ENCODE results near the gene ZNF521.

The ZNF521 gene

DNA sequence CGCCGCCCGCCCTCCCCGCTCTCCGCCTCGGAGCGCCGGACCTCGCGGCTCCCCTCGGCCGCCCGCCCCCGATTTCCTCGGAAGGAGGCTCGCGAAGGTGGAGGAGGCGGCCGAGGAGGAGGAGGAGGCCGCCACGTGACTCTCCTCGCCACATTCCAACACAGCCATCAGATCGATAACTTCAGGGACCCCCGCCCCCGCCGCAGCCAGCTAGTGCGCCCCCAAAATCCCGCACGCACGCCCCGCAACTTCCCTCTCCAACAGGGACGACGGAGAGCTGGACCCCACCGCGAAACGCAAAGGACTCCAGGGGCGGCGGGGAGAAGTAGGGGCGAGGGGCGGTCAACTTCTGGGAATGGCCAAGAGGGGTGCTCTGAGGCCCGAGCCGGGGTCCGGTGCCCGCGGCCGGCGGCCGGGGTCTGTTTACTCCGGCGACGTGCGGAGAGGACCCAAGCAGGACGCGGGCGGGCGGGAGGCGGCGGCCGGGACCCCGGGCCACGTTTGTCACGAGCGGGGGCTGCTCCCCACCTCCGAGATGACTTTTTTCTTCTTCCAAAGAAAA lies 2.0 kb downstream of the ZNF521 start:
- no peak overlapping the region for H3K4me3 ChIP-seq (ENCODE audit: low read length)
- DNase-seq (ENCODE audit: low read depth) = no peak
- TF ChIP-seq, protein P1, sequence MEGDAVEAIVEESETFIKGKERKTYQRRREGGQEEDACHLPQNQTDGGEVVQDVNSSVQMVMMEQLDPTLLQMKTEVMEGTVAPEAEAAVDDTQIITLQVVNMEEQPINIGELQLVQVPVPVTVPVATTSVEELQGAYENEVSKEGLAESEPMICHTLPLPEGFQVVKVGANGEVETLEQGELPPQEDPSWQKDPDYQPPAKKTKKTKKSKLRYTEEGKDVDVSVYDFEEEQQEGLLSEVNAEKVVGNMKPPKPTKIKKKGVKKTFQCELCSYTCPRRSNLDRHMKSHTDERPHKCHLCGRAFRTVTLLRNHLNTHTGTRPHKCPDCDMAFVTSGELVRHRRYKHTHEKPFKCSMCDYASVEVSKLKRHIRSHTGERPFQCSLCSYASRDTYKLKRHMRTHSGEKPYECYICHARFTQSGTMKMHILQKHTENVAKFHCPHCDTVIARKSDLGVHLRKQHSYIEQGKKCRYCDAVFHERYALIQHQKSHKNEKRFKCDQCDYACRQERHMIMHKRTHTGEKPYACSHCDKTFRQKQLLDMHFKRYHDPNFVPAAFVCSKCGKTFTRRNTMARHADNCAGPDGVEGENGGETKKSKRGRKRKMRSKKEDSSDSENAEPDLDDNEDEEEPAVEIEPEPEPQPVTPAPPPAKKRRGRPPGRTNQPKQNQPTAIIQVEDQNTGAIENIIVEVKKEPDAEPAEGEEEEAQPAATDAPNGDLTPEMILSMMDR (IDR thresholded peaks at IDR 0.05; ENCODE audit: insufficient read depth, low read depth, low read length, missing control alignments) = no peak

DNA sequence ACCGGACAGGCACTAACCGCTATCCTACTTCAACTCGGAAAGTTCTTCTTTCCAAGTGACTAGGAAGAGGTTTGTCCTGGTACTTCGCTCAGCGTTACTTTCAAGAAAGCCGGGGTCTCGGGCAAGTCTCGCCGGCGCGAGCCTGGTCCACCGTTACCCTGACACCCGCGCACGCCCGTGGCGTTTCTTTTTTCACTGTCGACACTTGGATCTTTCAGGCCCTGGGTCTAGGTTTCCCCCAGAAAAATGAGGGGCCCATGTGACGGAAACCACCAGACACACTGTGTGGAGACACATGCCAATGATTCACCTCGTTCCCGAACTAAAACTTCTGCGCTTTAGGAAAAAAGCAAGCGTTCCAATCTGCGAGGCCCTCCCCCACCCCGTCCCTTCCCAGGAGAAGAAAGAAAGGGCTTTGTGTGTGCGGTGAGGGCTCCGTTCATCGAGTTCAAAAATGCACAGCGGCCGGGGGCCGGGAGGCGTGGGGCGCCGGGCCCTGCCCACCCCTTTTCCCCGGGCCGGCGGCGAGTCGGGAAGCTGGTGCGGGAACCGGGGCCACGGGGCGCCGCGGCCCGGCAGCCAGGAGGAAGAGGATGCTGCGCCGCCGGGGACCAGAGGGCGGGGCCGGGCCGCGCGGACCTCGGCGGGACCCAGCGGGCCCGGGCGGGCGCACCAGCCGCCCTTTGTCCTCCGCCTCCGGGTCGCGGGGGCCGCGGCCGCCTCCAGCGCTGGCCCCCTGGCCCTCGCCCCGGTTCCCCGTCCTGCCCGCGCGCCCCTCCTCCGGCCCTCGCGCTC lies 2.6 kb downstream of the ZNF521 start:
- no peak overlapping the region for H3K4me3 ChIP-seq (ENCODE audit: low read length)
- TF ChIP-seq, protein P1 (IDR thresholded peaks at IDR 0.05; ENCODE audit: insufficient read depth, low read depth, low read length, missing control alignments) = no peak
- no peak for DNase-seq (ENCODE audit: low read depth)

DNA sequence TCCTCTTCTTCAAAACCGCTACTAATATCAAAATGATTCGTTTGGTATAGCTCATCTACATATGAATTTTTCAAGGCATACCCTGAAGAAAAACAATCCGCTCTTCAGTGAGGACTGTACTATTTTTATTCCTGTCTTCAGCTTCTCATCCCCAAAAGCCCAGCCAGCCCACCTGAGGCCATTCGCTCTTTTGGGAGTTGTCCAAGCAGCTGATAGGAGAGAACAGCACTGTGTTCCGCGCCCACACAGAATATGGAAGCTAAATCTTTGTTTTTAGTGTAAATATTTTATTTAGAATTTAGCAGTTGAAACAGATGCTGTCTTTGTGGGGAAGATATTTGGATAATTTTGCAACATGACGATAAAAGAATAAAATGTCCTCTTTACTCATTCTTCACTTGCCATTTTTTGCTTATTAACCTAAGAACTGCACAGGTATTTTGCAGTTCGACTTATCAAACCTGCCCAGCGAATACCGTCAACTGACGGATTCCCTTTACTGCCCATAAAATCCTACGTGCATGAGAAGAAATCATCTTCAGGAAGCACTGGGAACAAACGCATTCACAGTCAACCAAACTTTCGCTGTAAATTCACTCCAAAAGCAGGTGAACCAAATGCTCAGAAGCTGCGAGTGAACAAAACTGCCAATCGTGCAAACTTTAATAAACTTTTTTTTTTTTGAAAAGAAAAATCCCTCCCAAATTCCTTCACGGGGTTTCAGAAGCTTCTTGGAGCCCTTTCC lies 3.4 kb downstream of the ZNF521 start:
- H3K4me3 ChIP-seq (ENCODE audit: low read length) = no peak overlapping the region
- TF ChIP-seq, protein P1 (IDR thresholded peaks at IDR 0.05; ENCODE audit: insufficient read depth, low read depth, low read length, missing control alignments) = no peak

DNA sequence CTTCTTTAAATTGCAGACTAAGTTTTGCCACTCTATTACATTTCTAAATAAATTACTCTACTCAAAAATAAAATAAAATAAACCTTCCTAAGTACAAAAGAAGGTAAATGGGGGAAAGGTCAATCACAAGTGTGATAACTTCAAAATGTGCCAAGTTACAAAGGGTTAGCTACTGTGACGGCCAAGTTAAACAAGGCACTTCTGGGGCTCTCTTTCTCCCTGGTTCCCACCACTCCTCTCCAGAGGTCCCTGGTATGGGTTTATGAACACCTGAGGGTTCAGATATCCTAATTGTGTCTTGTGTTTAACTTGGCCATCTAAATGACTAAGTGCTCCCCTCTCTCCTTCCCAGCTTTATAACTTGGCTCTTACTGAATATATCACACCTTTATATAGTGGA lies 5.4 kb downstream of the ZNF521 start:
- TF ChIP-seq, protein P1 (IDR thresholded peaks at IDR 0.05; ENCODE audit: insufficient read depth, low read depth, low read length, missing control alignments) = no peak
- DNase-seq (ENCODE audit: low read depth) = no peak
- no peak overlapping the region for H3K4me3 ChIP-seq (ENCODE audit: low read length)

More for the DNA sequence above, 3.4 kb downstream of the ZNF521 start:
- DNase-seq (ENCODE audit: low read depth) = no peak

DNA sequence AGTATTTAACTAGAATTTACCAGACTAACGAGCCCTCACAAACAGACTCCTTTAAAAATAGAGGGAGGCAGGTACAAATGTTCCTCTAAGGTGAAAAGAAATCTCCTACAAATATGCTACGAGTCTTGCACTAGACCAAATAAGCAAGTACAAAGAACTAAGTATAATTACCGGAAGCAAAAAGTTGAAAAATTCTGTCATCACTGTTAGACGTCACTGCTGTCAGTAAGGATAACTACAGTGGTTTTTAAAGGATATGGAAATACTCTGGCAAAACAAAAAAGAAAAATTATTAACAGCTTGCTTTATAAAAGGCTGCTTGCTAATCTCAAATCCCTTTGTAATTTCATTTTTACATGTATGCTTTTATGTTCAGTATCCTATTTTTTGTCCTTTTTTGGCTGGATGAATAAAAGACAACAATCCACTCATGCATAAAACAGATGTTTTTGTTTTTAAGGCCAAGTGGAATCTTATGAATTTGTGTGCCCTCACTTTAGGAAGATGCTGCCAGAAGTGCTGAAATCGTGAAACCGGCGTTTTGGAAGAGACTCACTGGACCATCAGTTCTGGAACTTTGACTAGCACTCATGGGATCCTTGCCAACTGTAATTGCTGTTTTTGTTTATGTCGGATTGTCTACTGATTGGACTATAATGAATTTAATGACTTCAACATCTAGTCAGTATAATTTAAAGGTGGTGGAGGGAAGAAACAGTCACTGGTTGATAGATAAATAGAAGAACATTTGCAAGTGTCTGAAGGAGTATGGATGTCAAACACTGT lies 6.7 kb downstream of the ZNF521 start:
- no peak overlapping the region for H3K4me3 ChIP-seq (ENCODE audit: low read length)
- no peak for DNase-seq (ENCODE audit: low read depth)
- TF ChIP-seq, protein P1 (IDR thresholded peaks at IDR 0.05; ENCODE audit: insufficient read depth, low read depth, low read length, missing control alignments) = no peak

DNA sequence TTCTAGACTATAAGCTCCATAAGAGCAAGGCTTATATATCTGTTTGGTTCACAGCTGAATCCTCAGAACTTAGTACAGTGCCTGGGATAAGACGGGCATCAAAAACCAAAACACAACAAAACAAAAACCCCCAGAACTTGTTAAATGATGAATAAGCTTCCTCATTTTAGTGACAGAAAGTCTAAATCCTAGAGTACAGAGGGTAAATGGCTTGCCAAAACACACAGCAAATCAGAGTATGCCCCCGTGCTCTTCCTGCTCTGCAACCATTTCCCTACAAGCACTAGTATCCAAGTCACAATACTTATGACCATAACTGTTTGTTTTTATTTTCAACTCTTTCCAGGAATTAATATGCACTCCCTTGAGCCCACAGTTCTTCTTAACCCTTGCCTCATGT lies 10.1 kb downstream of the ZNF521 start:
- TF ChIP-seq, protein P1 (IDR thresholded peaks at IDR 0.05; ENCODE audit: insufficient read depth, low read depth, low read length, missing control alignments) = no peak
- H3K4me3 ChIP-seq (ENCODE audit: low read length) = no peak overlapping the region
- DNase-seq (ENCODE audit: low read depth) = no peak

All from epithelial cell of esophagus (primary cell).